K562 (cell line): ENCODE data around the gene CD69. TPM values are rescaled to one million over a fixed set of nuclear protein-coding genes. Genes with fewer than 3 reads are reported as not detected.

Source experiments
- ATAC-seq: fragments of 200-7000 bp; cut with Tn5 transposase; 3 replicates; pipeline ENCODE4 v1.9.1; 2020; ENCODE audit warnings: moderate library complexity
- BruUV-seq: library from RNA; stranded (reverse); fragments of 400-500 nt; replicated peaks from 2 replicates; lab custom pipeline; 2021; lab: Mats Ljungman, UMichigan
- CTCF ChIA-PET: fragments of 300-600 bp; formaldehyde crosslinking; extraction: SDS; loops from one replicate; lab custom pipeline; 2021; ENCODE audit warnings: low intra/inter-chr PET ratio; lab: Yijun Ruan, JAX
- POLR2A ChIA-PET: fragments of 300-600, 350-650 bp; sonication (Branson Sonifier 250); formaldehyde crosslinking; extraction: SDS; loops from one replicate; lab custom pipeline; 2021; ENCODE audit warnings: antibody characterized with exemption, inconsistent platforms; lab: Yijun Ruan, JAX
- DNase-seq, 4 experiments: peaks; one replicate each; pipeline versions ENCODE4 v3.0.0 to v3.0.0-alpha.2; 2011 to 2018; ENCODE audit warnings: low spot score in 3 of 4, mixed read lengths in 3 of 4; ENCODE audit errors: extremely low read depth in 1 of 4
- FAIRE-seq: peaks from 2 replicates; lab custom pipeline; 2011; peaks lifted over from hg19 to GRCh38; lab: Jason Lieb, UNC
- H2AFZ ChIP-seq: 2 replicates; pipeline ENCODE4 v1.6.0; 2011; ENCODE audit warnings: low read depth, low read length, control low read depth, inconsistent platforms
- H3K27ac ChIP-seq: fragments of 200-600 bp; 3 replicates; pipeline ENCODE4 v1.8.0; 2011; ENCODE audit warnings: low read depth, mild to moderate bottlenecking, control low read depth, inconsistent platforms, low read length, moderate library complexity, mixed read lengths; ENCODE audit errors: extremely low read depth
- H3K27me3 ChIP-seq, 2 experiments: fragments of 300-600 bp in 1 of 2; 2 replicates in 1 of 2; 3 replicates in 1 of 2; pipeline versions ENCODE4 v1.6.0 to v1.8.0; 2011; ENCODE audit warnings: inconsistent platforms in 2 of 2, low read length in 2 of 2, mild to moderate bottlenecking in 1 of 2, mixed read lengths in 1 of 2, moderate library complexity in 1 of 2; ENCODE audit not compliant: control insufficient read depth in 2 of 2, insufficient read depth in 2 of 2
- H3K36me3 ChIP-seq: fragments of 300-600 bp; 3 replicates; pipeline ENCODE4 v1.8.0; 2011; ENCODE audit warnings: mild to moderate bottlenecking, low read length, inconsistent platforms; ENCODE audit not compliant: control insufficient read depth, insufficient read depth
- H3K4me1 ChIP-seq, 2 experiments: fragments of 200-600 bp in 1 of 2; replicated peaks in 1 of 2; 2 replicates in 1 of 2; 3 replicates in 1 of 2; pipeline versions ENCODE4 v1.5.1 to v1.8.0; 2011; ENCODE audit warnings: inconsistent platforms in 2 of 2, low read length in 2 of 2, mild to moderate bottlenecking in 1 of 2, mixed read lengths in 1 of 2, moderate library complexity in 1 of 2; ENCODE audit not compliant: control insufficient read depth in 2 of 2, insufficient read depth in 2 of 2
- H3K4me2 ChIP-seq: 2 replicates; pipeline ENCODE4 v1.6.1; 2011; ENCODE audit warnings: low read length, control low read depth, inconsistent platforms, mixed read lengths; ENCODE audit not compliant: insufficient read depth
- H3K4me3 ChIP-seq: fragments of 200-600 bp; sonication (generic), shearing (Covaris generic); 2 replicates; pipeline ENCODE4 v1.5.1; 2016; ENCODE audit warnings: control low read depth, inconsistent platforms
- H3K79me2 ChIP-seq: fragments of 200-600 bp; 3 replicates; pipeline ENCODE4 v1.8.0; 2011; ENCODE audit warnings: low read length, inconsistent platforms; ENCODE audit not compliant: control insufficient read depth, insufficient read depth
- H3K9ac ChIP-seq, 2 experiments: 2 replicates each; pipeline versions ENCODE4 v1.6.0 to v1.6.1; 2011; ENCODE audit warnings: low read depth in 2 of 2, low read length in 2 of 2, control low read depth in 1 of 2, inconsistent platforms in 1 of 2, mild to moderate bottlenecking in 1 of 2, mixed read lengths in 1 of 2; ENCODE audit not compliant: insufficient read depth in 1 of 2
- H3K9me1 ChIP-seq: one replicate; pipeline ENCODE4 v1.6.0; 2011; ENCODE audit warnings: inconsistent platforms, mild to moderate bottlenecking, low read length, moderate library complexity; ENCODE audit not compliant: control insufficient read depth, insufficient read depth
- H3K9me3 ChIP-seq: replicated peaks from 2 replicates; pipeline ENCODE4 v1.5.1; 2011; ENCODE audit warnings: low read depth, low read length, inconsistent platforms; ENCODE audit not compliant: control insufficient read depth, insufficient read depth
- H4K20me1 ChIP-seq: replicated peaks from 2 replicates; pipeline ENCODE4 v1.6.1; 2011; ENCODE audit warnings: low read length, inconsistent platforms, mixed read lengths; ENCODE audit not compliant: control insufficient read depth, insufficient read depth
- ARID4B ChIP-seq: sonication (generic); formaldehyde crosslinking; IDR thresholded peaks from 2 replicates; pipeline ENCODE4 v1.8.0; 2022; ENCODE audit warnings: mild to moderate bottlenecking, missing genetic modification reagents
- CREB1 ChIP-seq, 2 experiments: sonication (generic) in 1 of 2; formaldehyde crosslinking in 1 of 2; IDR thresholded peaks; 2 replicates each; pipeline versions ENCODE4 v1.6.1 to v1.8.0; 2012 to 2022; ENCODE audit warnings: inconsistent platforms in 1 of 2, mild to moderate bottlenecking in 1 of 2, missing genetic modification reagents in 1 of 2, moderate library complexity in 1 of 2
- E2F4 ChIP-seq: sonication (generic); formaldehyde crosslinking; IDR thresholded peaks from 2 replicates; pipeline ENCODE4 v1.8.0; 2022; ENCODE audit warnings: mild to moderate bottlenecking, low read depth, missing genetic modification reagents
- KLF10 ChIP-seq: fragments of 250-450 bp; sonication (Bioruptor Pico); IDR thresholded peaks from 2 replicates; pipeline ENCODE4 v1.6.1; 2021; ENCODE audit warnings: matching md5 sums
- PHTF2 ChIP-seq: fragments of 250-450 bp; sonication (Bioruptor Pico); IDR thresholded peaks from 2 replicates; pipeline ENCODE4 v1.5.0; 2021; ENCODE audit warnings: mild to moderate bottlenecking
- PTBP1 ChIP-seq: fragments of 200-400 bp; formaldehyde crosslinking; IDR thresholded peaks from 2 replicates; pipeline ENCODE4 v1.6.1; 2017; ENCODE audit warnings: low read depth, low read length
- RBM14 ChIP-seq: fragments of 200-400 bp; formaldehyde crosslinking; IDR thresholded peaks from 2 replicates; pipeline ENCODE4 v1.6.1; 2018; ENCODE audit warnings: low read depth, mild to moderate bottlenecking, low read length, moderate library complexity, borderline replicate concordance; ENCODE audit not compliant: insufficient read depth
- ZNF175 ChIP-seq: fragments of 200-800 bp; sonication (Bioruptor generic); IDR thresholded peaks from 2 replicates; pipeline ENCODE4 v1.6.1; 2016; ENCODE audit warnings: low read depth, mild to moderate bottlenecking, missing genetic modification characterization, missing compliant biosample characterization
- ZNF274 ChIP-seq: IDR thresholded peaks from 2 replicates; pipeline ENCODE4 v1.6.1; 2011; ENCODE audit warnings: low read depth, mild to moderate bottlenecking, low read length, moderate library complexity, borderline replicate concordance
- ZNF316 ChIP-seq: fragments of 450-650 bp; IDR thresholded peaks from 2 replicates; pipeline ENCODE4 v1.6.1; 2016
- ZNF384 ChIP-seq: IDR thresholded peaks from 2 replicates; pipeline ENCODE4 v1.6.1; 2012; ENCODE audit warnings: low read depth, low read length, improper control_type of control experiment
- ZNF551 ChIP-seq: fragments of 250-450 bp; sonication (Bioruptor Pico); IDR thresholded peaks from 2 replicates; pipeline ENCODE4 v1.5.0; 2021; ENCODE audit warnings: mild to moderate bottlenecking, moderate library complexity
- in situ Hi-C: fragments of 300-500 bp; cut with MboI; formaldehyde crosslinking; loops from 4 replicates; pipeline ENCODE4 v1.15.0; 2018; ENCODE audit warnings: inconsistent platforms, mixed read lengths
- intact Hi-C: fragments of 100-400 bp; cut with micrococcal nuclease; formaldehyde crosslinking; loops from 2 replicates; pipeline ENCODE4 v1.14.2; 2022
- polyA plus RNA-seq, 8 experiments: library from polyadenylated mRNA; depleted of rRNA in 4 of 8; stranded (reverse) in 5 of 8; unstranded in 3 of 8; fragments of >200 nt; fragmentation: Nextera tagmentation in 2 of 8; fragmentation: Illumina TruSeq in 1 of 8; extraction: Ambion mirVana in 2 of 8; extraction: Trizol in 1 of 8; gene quantifications; 2 replicates each; pipeline versions ENCODE4 v1.2.1 to v1.2.3, GENCODE V29; 2011 to 2014; ENCODE audit warnings: inconsistent platforms in 1 of 8, missing spikeins in 1 of 8
- total RNA-seq, 7 experiments: library from RNA; depleted of rRNA in 6 of 7; stranded (reverse); fragments of >200 nt in 6 of 7; fragmentation: Illumina TruSeq in 2 of 7; extraction: Trizol in 2 of 7; gene quantifications; 2 replicates each; pipeline versions ENCODE4 v1.2.1 to v1.2.3, GENCODE V29; 2011 to 2021; ENCODE audit warnings: low replicate concordance in 1 of 7
- TF ChIP-seq, protein P1 (sequence below): fragments of 450-650 bp; formaldehyde crosslinking; IDR thresholded peaks from 2 replicates; pipeline ENCODE4 v1.4.0; 2020; ENCODE audit warnings: mild to moderate bottlenecking, moderate library complexity

The CD69 gene
- total and polyA plus RNA-seq, 9 of the 15 experiments (the other 6 are each of a cell fraction or from before 2014, with no cell fraction given), result 11.7 to 243 (median 54.4) TPM

DNA sequence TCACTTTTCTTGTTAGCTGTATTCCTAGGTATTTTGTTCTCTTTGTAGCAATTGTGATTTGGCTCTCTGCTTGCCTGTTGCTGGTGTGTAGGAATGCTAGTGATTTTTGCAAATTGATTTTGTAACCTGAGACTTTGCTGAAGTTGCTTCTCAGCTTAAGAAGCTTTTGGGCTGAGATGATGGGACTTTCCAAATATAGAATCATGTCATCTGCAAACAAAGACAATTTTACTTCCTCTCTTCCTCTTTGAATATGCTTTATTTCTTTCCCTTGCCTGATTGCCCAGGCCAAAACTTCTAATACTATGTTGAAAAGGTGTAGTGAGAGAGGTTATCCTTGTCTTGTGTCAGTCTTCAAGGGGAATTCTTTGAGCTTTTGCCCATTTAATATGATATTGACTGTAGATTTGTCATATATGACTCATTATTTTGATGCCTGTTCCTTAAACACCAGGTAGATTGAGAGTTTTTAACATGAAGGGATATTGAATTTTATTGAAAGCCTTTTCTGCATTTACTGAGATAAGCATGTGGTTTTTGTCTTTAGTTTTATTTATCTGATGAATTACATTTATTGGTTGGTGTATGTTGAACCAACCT, 54.5 kb downstream of the CD69 start:
- DNase-seq (no peak), FAIRE-seq (no peak), ATAC-seq (no peak)
- no TSS peak for BruUV-seq
- in situ Hi-C loops (loop anchor here (25.0 kb wide), 1 partner anchor 244 kb away; no protein-coding TSS in a partner anchor), intact Hi-C loops (loop anchor here (10.0 kb wide), 1 partner anchor 331 kb away; no protein-coding TSS in a partner anchor)
- CTCF ChIA-PET, result interaction anchor here (0.6 kb wide), 1 partner anchor 1055 kb away, joined by 3 read pairs; no protein-coding TSS in a partner anchor
- H3K9me1 ChIP-seq, result no peaks in the 10 kb centered on the region
- no peaks in the 10 kb centered on the region for H3K27me3 ChIP-seq
- no peak overlapping the region for H3K27ac ChIP-seq
- no peaks in the 10 kb centered on the region; a peak in 1 of 5 replicates for H3K4me1 ChIP-seq
- no peaks in the 10 kb centered on the region for H3K9me3 ChIP-seq
- no peak overlapping the region for H2AFZ ChIP-seq
- no peaks in the 10 kb centered on the region for H4K20me1 ChIP-seq
- POLR2A ChIA-PET, result interaction anchor here (1.2 kb wide), 1 partner anchor 257 kb away, joined by 3 read pairs; no protein-coding TSS in a partner anchor
- no peak overlapping the region for H3K4me2 ChIP-seq
- H3K4me3 ChIP-seq, result no peak overlapping the region
- no peak for TF ChIP-seq ZNF175
- no peak for TF ChIP-seq E2F4 (CRISPR knock-in tag)
- no peak for TF ChIP-seq KLF10 (CRISPR knock-in tag)
- TF ChIP-seq, protein P1, sequence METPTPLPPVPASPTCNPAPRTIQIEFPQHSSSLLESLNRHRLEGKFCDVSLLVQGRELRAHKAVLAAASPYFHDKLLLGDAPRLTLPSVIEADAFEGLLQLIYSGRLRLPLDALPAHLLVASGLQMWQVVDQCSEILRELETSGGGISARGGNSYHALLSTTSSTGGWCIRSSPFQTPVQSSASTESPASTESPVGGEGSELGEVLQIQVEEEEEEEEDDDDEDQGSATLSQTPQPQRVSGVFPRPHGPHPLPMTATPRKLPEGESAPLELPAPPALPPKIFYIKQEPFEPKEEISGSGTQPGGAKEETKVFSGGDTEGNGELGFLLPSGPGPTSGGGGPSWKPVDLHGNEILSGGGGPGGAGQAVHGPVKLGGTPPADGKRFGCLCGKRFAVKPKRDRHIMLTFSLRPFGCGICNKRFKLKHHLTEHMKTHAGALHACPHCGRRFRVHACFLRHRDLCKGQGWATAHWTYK (CRISPR knock-in tag), result no peak
- no peak for TF ChIP-seq ZNF274
- TF ChIP-seq RBM14, result no peak
- TF ChIP-seq CREB1 (IDR thresholded peaks at IDR 0.05), result no peak
- no peak for TF ChIP-seq CREB1 (CRISPR knock-in tag; IDR thresholded peaks at IDR 0.05)
- TF ChIP-seq ZNF384, result no peak
- TF ChIP-seq ARID4B (CRISPR knock-in tag), result no peak
- TF ChIP-seq PTBP1, result no peak
- TF ChIP-seq ZNF316, result no peak
- no peak for TF ChIP-seq ZNF551
- no peak for TF ChIP-seq PHTF2 (CRISPR knock-in tag)
- no peaks in the 10 kb centered on the region for H3K36me3 ChIP-seq
- no peaks in the 10 kb centered on the region for H3K79me2 ChIP-seq
- H3K9ac ChIP-seq, result no peak overlapping the region
